K562 (cell line): Measurements from ENCODE around the gene CNGA3. TPM values are rescaled to one million over a fixed set of nuclear protein-coding genes. Genes with fewer than 3 reads are reported as not detected.
"Not testable (repeated sequence)": the region's sequence is repeated elsewhere in the genome, so short reads cannot be mapped to it uniquely, and the experiment has no call there.

Experiments
- ATAC-seq: fragments of 200-7000 bp; cut with Tn5 transposase; 3 replicates; pipeline ENCODE4 v1.9.1; 2020; ENCODE audit warnings: moderate library complexity
- BruUV-seq: library from RNA; stranded (reverse); fragments of 400-500 nt; replicated peaks from 2 replicates; lab custom pipeline; 2021; lab: Mats Ljungman, UMichigan
- CTCF ChIA-PET: fragments of 300-600 bp; formaldehyde crosslinking; extraction: SDS; loops from one replicate; lab custom pipeline; 2021; ENCODE audit warnings: low intra/inter-chr PET ratio; lab: Yijun Ruan, JAX
- POLR2A ChIA-PET: fragments of 300-600, 350-650 bp; sonication (Branson Sonifier 250); formaldehyde crosslinking; extraction: SDS; loops from one replicate; lab custom pipeline; 2021; ENCODE audit warnings: antibody characterized with exemption, inconsistent platforms; lab: Yijun Ruan, JAX
- DNase-seq, 4 experiments: peaks; one replicate each; pipeline versions ENCODE4 v3.0.0 to v3.0.0-alpha.2; 2011 to 2018; ENCODE audit warnings: low spot score in 3 of 4, mixed read lengths in 3 of 4; ENCODE audit errors: extremely low read depth in 1 of 4
- FAIRE-seq: peaks from 2 replicates; lab custom pipeline; 2011; peaks lifted over from hg19 to GRCh38; lab: Jason Lieb, UNC
- H2AFZ ChIP-seq: 2 replicates; pipeline ENCODE4 v1.6.0; 2011; ENCODE audit warnings: low read depth, low read length, control low read depth, inconsistent platforms
- H3K27ac ChIP-seq: fragments of 200-600 bp; 3 replicates; pipeline ENCODE4 v1.8.0; 2011; ENCODE audit warnings: low read depth, mild to moderate bottlenecking, control low read depth, inconsistent platforms, low read length, moderate library complexity, mixed read lengths; ENCODE audit errors: extremely low read depth
- H3K27me3 ChIP-seq, 2 experiments: fragments of 300-600 bp in 1 of 2; 2 replicates in 1 of 2; 3 replicates in 1 of 2; pipeline versions ENCODE4 v1.6.0 to v1.8.0; 2011; ENCODE audit warnings: inconsistent platforms in 2 of 2, low read length in 2 of 2, mild to moderate bottlenecking in 1 of 2, mixed read lengths in 1 of 2, moderate library complexity in 1 of 2; ENCODE audit not compliant: control insufficient read depth in 2 of 2, insufficient read depth in 2 of 2
- H3K36me3 ChIP-seq: fragments of 300-600 bp; 3 replicates; pipeline ENCODE4 v1.8.0; 2011; ENCODE audit warnings: mild to moderate bottlenecking, low read length, inconsistent platforms; ENCODE audit not compliant: control insufficient read depth, insufficient read depth
- H3K4me1 ChIP-seq, 2 experiments: fragments of 200-600 bp in 1 of 2; replicated peaks in 1 of 2; 2 replicates in 1 of 2; 3 replicates in 1 of 2; pipeline versions ENCODE4 v1.5.1 to v1.8.0; 2011; ENCODE audit warnings: inconsistent platforms in 2 of 2, low read length in 2 of 2, mild to moderate bottlenecking in 1 of 2, mixed read lengths in 1 of 2, moderate library complexity in 1 of 2; ENCODE audit not compliant: control insufficient read depth in 2 of 2, insufficient read depth in 2 of 2
- H3K4me2 ChIP-seq: 2 replicates; pipeline ENCODE4 v1.6.1; 2011; ENCODE audit warnings: low read length, control low read depth, inconsistent platforms, mixed read lengths; ENCODE audit not compliant: insufficient read depth
- H3K4me3 ChIP-seq: fragments of 200-600 bp; sonication (generic), shearing (Covaris generic); 2 replicates; pipeline ENCODE4 v1.5.1; 2016; ENCODE audit warnings: control low read depth, inconsistent platforms
- H3K79me2 ChIP-seq: fragments of 200-600 bp; 3 replicates; pipeline ENCODE4 v1.8.0; 2011; ENCODE audit warnings: low read length, inconsistent platforms; ENCODE audit not compliant: control insufficient read depth, insufficient read depth
- H3K9ac ChIP-seq, 2 experiments: 2 replicates each; pipeline versions ENCODE4 v1.6.0 to v1.6.1; 2011; ENCODE audit warnings: low read depth in 2 of 2, low read length in 2 of 2, control low read depth in 1 of 2, inconsistent platforms in 1 of 2, mild to moderate bottlenecking in 1 of 2, mixed read lengths in 1 of 2; ENCODE audit not compliant: insufficient read depth in 1 of 2
- H3K9me1 ChIP-seq: one replicate; pipeline ENCODE4 v1.6.0; 2011; ENCODE audit warnings: inconsistent platforms, mild to moderate bottlenecking, low read length, moderate library complexity; ENCODE audit not compliant: control insufficient read depth, insufficient read depth
- H3K9me3 ChIP-seq: replicated peaks from 2 replicates; pipeline ENCODE4 v1.5.1; 2011; ENCODE audit warnings: low read depth, low read length, inconsistent platforms; ENCODE audit not compliant: control insufficient read depth, insufficient read depth
- H4K20me1 ChIP-seq: replicated peaks from 2 replicates; pipeline ENCODE4 v1.6.1; 2011; ENCODE audit warnings: low read length, inconsistent platforms, mixed read lengths; ENCODE audit not compliant: control insufficient read depth, insufficient read depth
- CHAMP1 ChIP-seq: fragments of 450-650 bp; IDR thresholded peaks from 2 replicates; pipeline ENCODE4 v1.6.1; 2016; ENCODE audit warnings: mild to moderate bottlenecking
- CLOCK ChIP-seq: fragments of 250-450 bp; sonication (Bioruptor Pico); IDR thresholded peaks from 2 replicates; pipeline ENCODE4 v1.4.0; 2020; ENCODE audit warnings: mild to moderate bottlenecking, moderate library complexity, borderline replicate concordance
- CREB1 ChIP-seq, 2 experiments: sonication (generic) in 1 of 2; formaldehyde crosslinking in 1 of 2; IDR thresholded peaks; 2 replicates each; pipeline versions ENCODE4 v1.6.1 to v1.8.0; 2012 to 2022; ENCODE audit warnings: inconsistent platforms in 1 of 2, mild to moderate bottlenecking in 1 of 2, missing genetic modification reagents in 1 of 2, moderate library complexity in 1 of 2
- NELFE ChIP-seq: IDR thresholded peaks from 2 replicates; pipeline ENCODE4 v1.6.1; 2011; ENCODE audit warnings: mild to moderate bottlenecking; ENCODE audit not compliant: insufficient read depth, insufficient read length
- TCF7L2 ChIP-seq: fragments of 150-350 bp; IDR thresholded peaks from 2 replicates; pipeline ENCODE4 v1.6.1; 2016; ENCODE audit warnings: low read depth, mild to moderate bottlenecking, low read length, moderate library complexity
- WGBS: fragments of 100-300 bp; shearing (Covaris generic); methylation state at CpG from one replicate; pipeline ENCODE4 v1.1.6; 2016; ENCODE audit warnings: low coverage, mixed read lengths; ENCODE audit not compliant: insufficient coverage; ENCODE audit errors: missing lambda C conversion rate; 5-methylcytosine and 5-hydroxymethylcytosine counted together
- in situ Hi-C: fragments of 300-500 bp; cut with MboI; formaldehyde crosslinking; loops from 4 replicates; pipeline ENCODE4 v1.15.0; 2018; ENCODE audit warnings: inconsistent platforms, mixed read lengths
- intact Hi-C: fragments of 100-400 bp; cut with micrococcal nuclease; formaldehyde crosslinking; loops from 2 replicates; pipeline ENCODE4 v1.14.2; 2022
- polyA plus RNA-seq, 8 experiments: library from polyadenylated mRNA; depleted of rRNA in 4 of 8; stranded (reverse) in 5 of 8; unstranded in 3 of 8; fragments of >200 nt; fragmentation: Nextera tagmentation in 2 of 8; fragmentation: Illumina TruSeq in 1 of 8; extraction: Ambion mirVana in 2 of 8; extraction: Trizol in 1 of 8; gene quantifications; 2 replicates each; pipeline versions ENCODE4 v1.2.1 to v1.2.3, GENCODE V29; 2011 to 2014; ENCODE audit warnings: inconsistent platforms in 1 of 8, missing spikeins in 1 of 8
- total RNA-seq, 7 experiments: library from RNA; depleted of rRNA in 6 of 7; stranded (reverse); fragments of >200 nt in 6 of 7; fragmentation: Illumina TruSeq in 2 of 7; extraction: Trizol in 2 of 7; gene quantifications; 2 replicates each; pipeline versions ENCODE4 v1.2.1 to v1.2.3, GENCODE V29; 2011 to 2021; ENCODE audit warnings: low replicate concordance in 1 of 7

CNGA3 gene
- total and polyA plus RNA-seq, 9 of the 15 experiments (the other 6 are each of a cell fraction or from before 2014, with no cell fraction given) = not detected

- TF ChIP-seq CREB1 (IDR thresholded peaks at IDR 0.05) = no peak
- TF ChIP-seq CREB1 (CRISPR knock-in tag; IDR thresholded peaks at IDR 0.05) = no peak
- no peak for TF ChIP-seq CLOCK (CRISPR knock-in tag)
- TF ChIP-seq NELFE = no peak
- no peak for TF ChIP-seq TCF7L2
- TF ChIP-seq CHAMP1 = no peak
Observed at GRCh38 chr2:98301469-98301868, 44.8 kb upstream of the CNGA3 start (continued).

DNA sequence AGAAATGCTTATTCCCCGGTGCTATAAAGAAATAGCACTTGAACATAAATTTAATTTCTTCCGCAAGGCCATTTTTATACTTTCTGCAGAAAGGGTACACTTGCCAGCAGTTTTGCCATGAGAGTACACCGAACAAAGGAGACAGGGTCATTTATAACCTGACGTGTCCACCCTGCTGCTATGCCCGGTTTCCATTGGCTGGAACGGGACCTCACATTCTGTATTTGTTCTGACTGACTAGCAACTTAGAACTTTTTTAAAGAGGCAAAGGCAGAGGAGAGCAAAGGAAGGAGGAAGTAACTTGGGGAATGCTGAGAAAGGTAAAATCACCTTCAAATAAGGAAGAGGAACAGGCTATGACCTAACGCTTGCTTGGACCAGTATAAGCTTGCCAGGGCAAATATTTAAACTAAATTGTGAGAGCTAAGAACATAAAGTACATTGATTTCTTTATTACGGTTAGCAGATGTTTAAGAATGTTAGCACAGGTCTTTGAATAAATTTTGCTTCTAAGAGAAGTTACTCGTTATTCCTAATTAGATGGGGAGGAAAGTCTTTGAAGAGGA, 39.0 kb upstream of the CNGA3 start:
- H3K4me2 ChIP-seq, FAIRE-seq, ATAC-seq, H3K4me1 ChIP-seq, H2AFZ ChIP-seq, intact Hi-C loops, H3K9me3 ChIP-seq, CTCF ChIA-PET, H3K4me3 ChIP-seq, BruUV-seq, DNase-seq, H4K20me1 ChIP-seq, in situ Hi-C loops, H3K36me3 ChIP-seq, H3K79me2 ChIP-seq, H3K9me1 ChIP-seq, H3K27ac ChIP-seq, H3K9ac ChIP-seq: not testable (repeated sequence)
- POLR2A ChIA-PET = interaction anchor here (0.6 to 1.3 kb wide), 2 partner anchors 17 to 233 kb away, joined by 3 read pairs; no protein-coding TSS in a partner anchor
- WGBS = 0% methylated on average over 9 of the region's 9 CpGs
- H3K27me3 ChIP-seq = peaks cover 8 to 50% of the 10 kb centered on the region in 2 experiments; a peak in 3 of 5 replicates
